Measurements from ENCODE around the gene ACTR5.
"Not testable (repeated sequence)": the region's sequence is repeated elsewhere in the genome, so short reads cannot be mapped to it uniquely, and the experiment has no call there.

Gene ACTR5

GRCh38 chr20:38769376-38770295, 21.4 kb downstream of the ACTR5 start:
- DNase-seq = no peak

- no peak for DNase-seq
Measured at GRCh38 chr20:38770546-38770945, 22.3 kb downstream of the ACTR5 start.

GRCh38 chr20:38770970-38771369, 22.7 kb downstream of the ACTR5 start:
- no peak for DNase-seq

GRCh38 chr20:38771621-38772020, 23.4 kb downstream of the ACTR5 start:
- DNase-seq = no peak

- DNase-seq = no peak
Measured at GRCh38 chr20:38774167-38774566, 25.9 kb downstream of the ACTR5 start.

GRCh38 chr20:38776363-38776762, 28.1 kb downstream of the ACTR5 start:
- no peak for DNase-seq

GRCh38 chr20:38779247-38780097, 31.2 kb downstream of the ACTR5 start:
- no peak for DNase-seq

GRCh38 chr20:38782275-38782674, 34.0 kb downstream of the ACTR5 start:
- DNase-seq = no peak

GRCh38 chr20:38787870-38788269, 39.6 kb downstream of the ACTR5 start:
- DNase-seq = no peak

- no peak for DNase-seq
Measured at GRCh38 chr20:38789503-38790199, 41.4 kb downstream of the ACTR5 start.

- DNase-seq = no peak
Measured at GRCh38 chr20:38790200-38791053, 42.2 kb downstream of the ACTR5 start.

GRCh38 chr20:38791291-38791690, 43.0 kb downstream of the ACTR5 start:
- no peak for DNase-seq

GRCh38 chr20:38791940-38792339, 43.7 kb downstream of the ACTR5 start:
- DNase-seq = no peak

GRCh38 chr20:38794057-38794456, 45.8 kb downstream of the ACTR5 start:
- DNase-seq = not testable (repeated sequence)

- no peak for DNase-seq
Measured at GRCh38 chr20:38798266-38798665, 50.0 kb downstream of the ACTR5 start.

GRCh38 chr20:38799203-38799602, 50.9 kb downstream of the ACTR5 start:
- no peak for DNase-seq

GRCh38 chr20:38800882-38801281, 52.6 kb downstream of the ACTR5 start:
- no peak for DNase-seq

GRCh38 chr20:38804221-38804620, 56.0 kb downstream of the ACTR5 start:
- DNase-seq = no peak

GRCh38 chr20:38804682-38805501, 56.6 kb downstream of the ACTR5 start:
- peak; percentile 74 for DNase-seq

- DNase-seq = peak; percentile 67
Measured at GRCh38 chr20:38805502-38805957, 57.3 kb downstream of the ACTR5 start, which contains the start of gene PPP1R16B. Gene PPP1R16B, plus strand, starts transcription at chr20:38805697. Its CDS starts 30,229 bp downstream, at chr20:38835926.
